Measurements from ENCODE around the gene DACH1. TPM values are rescaled to one million over a fixed set of nuclear protein-coding genes. Genes with fewer than 3 reads are reported as not detected.

Gene DACH1
- total and polyA plus RNA-seq, 2 of the 8 experiments (the other 6 are each of a cell fraction or from before 2014, with no cell fraction given) = 0.12 to 0.67 TPM

- no peak for FAIRE-seq
- no peak overlapping the region for H3K27ac ChIP-seq (ENCODE audit: low read depth, low read length)
- H4K20me1 ChIP-seq (replicated peaks in 1 of 2; ENCODE audit: control insufficient read depth in 1 of 2, insufficient read depth in 2 of 2, low read length in 2 of 2) = no peaks in the 10 kb centered on the region
- no peaks in the 10 kb centered on the region for H3K79me2 ChIP-seq (ENCODE audit: control insufficient read depth in 1 of 2, insufficient read depth in 2 of 2, low read length in 2 of 2)
- no peak overlapping the region for H3K14ac ChIP-seq (ENCODE audit: insufficient read length)
- H2BK120ac ChIP-seq (replicated peaks; ENCODE audit: low read depth, low read length) = no peak overlapping the region
- H3K23ac ChIP-seq (ENCODE audit: insufficient read length) = no peak overlapping the region
- H2BK5ac ChIP-seq (ENCODE audit: low read depth, low read length) = no peak overlapping the region
- H3K36me3 ChIP-seq (ENCODE audit: control insufficient read depth in 2 of 4, insufficient read depth in 4 of 4, low read length in 3 of 4) = no peaks in the 10 kb centered on the region
- no peak overlapping the region for H2BK15ac ChIP-seq (ENCODE audit: low read length)
- 95% methylated on average over 7 of the region's 7 CpGs; no CpG with 5 or more reads in 1 of the 2 experiments for WGBS, 2 experiments (ENCODE audit: extremely low coverage in 1 of 2, insufficient coverage in 1 of 2, insufficient read length in 1 of 2, insufficient replicate concordance in 2 of 2, low coverage in 1 of 2, low lambda C conversion rate in 2 of 2, missing lambda C conversion rate in 1 of 2)
- H3K23me2 ChIP-seq (ENCODE audit: low read depth, low read length) = no peaks in the 10 kb centered on the region
- H4K91ac ChIP-seq (replicated peaks; ENCODE audit: insufficient read length, low read length) = no peak overlapping the region
- ChIA-PET CTCF (ENCODE audit: partially characterized antibody) (no interaction called here), POLR2A (ENCODE audit: partially characterized antibody) (no interaction called here)
- H2BK12ac ChIP-seq (ENCODE audit: low read depth, low read length) = no peak overlapping the region
- no peak overlapping the region for H2AFZ ChIP-seq (ENCODE audit: low read length)
- H2AK5ac ChIP-seq (ENCODE audit: low read depth, low read length) = no peak overlapping the region
- H3K9ac ChIP-seq (replicated peaks in 1 of 4; ENCODE audit: extremely low read depth in 1 of 4, low read depth in 3 of 4, low read length in 3 of 4) = no peak overlapping the region
- H3K4me2 ChIP-seq (ENCODE audit: insufficient read depth in 1 of 2, low read depth in 2 of 2, low read length in 2 of 2) = no peak overlapping the region
- no peak overlapping the region for H3K56ac ChIP-seq (replicated peaks; ENCODE audit: insufficient read length, low read depth, low read length)
- H2BK20ac ChIP-seq (ENCODE audit: low read length) = no peak overlapping the region
- no peaks in the 10 kb centered on the region for H3K4me1 ChIP-seq (replicated peaks in 1 of 4; ENCODE audit: control insufficient read depth in 3 of 4, insufficient read depth in 4 of 4, low read length in 3 of 4)
- no peak overlapping the region for H3K4ac ChIP-seq (replicated peaks; ENCODE audit: insufficient read length, low read depth, low read length)
- no peak overlapping the region for H4K8ac ChIP-seq (ENCODE audit: extremely low read depth, insufficient read depth, low read length)
- no peak overlapping the region for H3K4me3 ChIP-seq (ENCODE audit: extremely low read depth in 1 of 4, insufficient read depth in 2 of 4, low read depth in 3 of 4, low read length in 4 of 4)
- H4K5ac ChIP-seq (ENCODE audit: insufficient read length, low read depth, low read length) = no peak overlapping the region
- DNase-seq (ENCODE audit: low read depth in 1 of 2, low spot score in 2 of 2) = no peak
- H3K18ac ChIP-seq (ENCODE audit: extremely low read depth, low read length) = no peak overlapping the region
- no peaks in the 10 kb centered on the region for H3K79me1 ChIP-seq (ENCODE audit: low read depth, low read length)
- no peaks in the 10 kb centered on the region for H3K9me3 ChIP-seq (ENCODE audit: insufficient read depth in 2 of 2, low read depth in 1 of 2, low read length in 1 of 2)
- no peaks in the 10 kb centered on the region for H3K27me3 ChIP-seq (replicated peaks in 1 of 4; ENCODE audit: control insufficient read depth in 3 of 4, extremely low read depth in 1 of 4, insufficient read depth in 3 of 4, low read length in 3 of 4)
- TF ChIP-seq EZH2 (IDR thresholded peaks at IDR 0.05; ENCODE audit: low read depth, low read length, severe bottlenecking) (no peak), RNF2 (IDR thresholded peaks at IDR 0.05; ENCODE audit: borderline replicate concordance, low read depth, low read length, missing control alignments, poor library complexity, severe bottlenecking) (no peak), CREB1 (IDR thresholded peaks at IDR 0.05) (no peak), SAP30 (IDR thresholded peaks at IDR 0.05; ENCODE audit: insufficient read depth, insufficient replicate concordance, low read length) (no peak), POLR2A (IDR thresholded peaks at IDR 0.05; ENCODE audit: control extremely low read depth in 1 of 2, low read depth in 2 of 2, low read length in 2 of 2) (no peak), BRCA1 (IDR thresholded peaks at IDR 0.05; ENCODE audit: low read depth, low read length) (no peak), RFX5 (IDR thresholded peaks at IDR 0.05; ENCODE audit: borderline replicate concordance, low read depth, low read length) (no peak), HDAC6 (IDR thresholded peaks at IDR 0.05; ENCODE audit: low read depth, low read length) (no peak), TAF1 (IDR thresholded peaks at IDR 0.05; ENCODE audit: low read depth, low read length) (no peak), CTCF (IDR thresholded peaks at IDR 0.05; ENCODE audit: control extremely low read depth in 1 of 3, insufficient read depth in 1 of 3, low read depth in 1 of 3, low read length in 3 of 3) (no peak), GABPA (IDR thresholded peaks at IDR 0.05; ENCODE audit: borderline replicate concordance, insufficient read depth, low read length) (no peak)
- TF ChIP-seq, protein P1, sequence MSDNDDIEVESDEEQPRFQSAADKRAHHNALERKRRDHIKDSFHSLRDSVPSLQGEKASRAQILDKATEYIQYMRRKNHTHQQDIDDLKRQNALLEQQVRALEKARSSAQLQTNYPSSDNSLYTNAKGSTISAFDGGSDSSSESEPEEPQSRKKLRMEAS (IDR thresholded peaks at IDR 0.05) = no peak
Observed at GRCh38 chr13:71609271-71609670, 257.7 kb downstream of the DACH1 start.

Measured in H1 (cell line).